ENCODE data around the gene ADAMTS5.

The ADAMTS5 gene

GRCh38 chr21:26948194-26948593 is 18.7 kb downstream of the ADAMTS5 start:
- DNase-seq (ENCODE audit: low spot score) = no peak

GRCh38 chr21:26946744-26947446 is 20.0 kb downstream of the ADAMTS5 start:
- no peak for DNase-seq (ENCODE audit: low spot score)

DNA sequence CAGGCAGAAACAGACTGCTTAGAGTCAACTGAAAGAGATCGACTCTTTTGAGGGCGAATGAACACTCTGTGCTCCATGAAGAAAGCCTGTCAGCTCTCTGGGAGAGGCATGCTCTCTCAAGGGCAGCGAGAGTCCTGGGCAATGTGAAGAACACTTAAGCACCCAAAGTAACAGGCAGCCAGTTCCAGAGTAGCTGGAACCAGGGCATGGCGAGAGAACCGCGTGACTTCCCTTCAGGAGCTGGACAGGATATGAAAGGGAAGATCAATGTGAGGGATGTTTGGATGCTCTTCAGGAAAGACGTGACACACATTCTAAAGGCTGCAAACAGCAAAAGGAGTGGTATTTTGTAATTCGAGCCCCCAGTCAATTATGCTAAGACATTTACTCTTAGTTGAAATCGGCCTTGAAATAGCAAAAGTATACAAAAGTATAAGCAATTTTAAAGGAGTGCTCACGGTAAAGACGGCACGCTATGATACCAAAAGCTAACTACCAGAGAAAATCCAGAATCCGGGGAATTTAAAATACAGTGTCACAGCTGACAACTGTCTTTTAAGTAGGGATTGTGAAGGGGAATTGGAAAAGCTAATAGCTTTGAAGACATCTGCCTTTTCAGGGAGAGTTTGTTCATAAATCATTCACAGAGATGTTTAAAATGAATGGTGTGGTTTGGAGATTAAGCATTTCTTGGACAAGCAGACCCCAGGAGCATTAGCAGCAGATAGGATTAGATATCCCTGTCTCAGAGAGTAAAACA is 20.8 kb downstream of the ADAMTS5 start:
- DNase-seq (ENCODE audit: low spot score) = no peak

GRCh38 chr21:26943921-26944320 is 23.0 kb downstream of the ADAMTS5 start:
- DNase-seq (ENCODE audit: low spot score) = no peak

DNA sequence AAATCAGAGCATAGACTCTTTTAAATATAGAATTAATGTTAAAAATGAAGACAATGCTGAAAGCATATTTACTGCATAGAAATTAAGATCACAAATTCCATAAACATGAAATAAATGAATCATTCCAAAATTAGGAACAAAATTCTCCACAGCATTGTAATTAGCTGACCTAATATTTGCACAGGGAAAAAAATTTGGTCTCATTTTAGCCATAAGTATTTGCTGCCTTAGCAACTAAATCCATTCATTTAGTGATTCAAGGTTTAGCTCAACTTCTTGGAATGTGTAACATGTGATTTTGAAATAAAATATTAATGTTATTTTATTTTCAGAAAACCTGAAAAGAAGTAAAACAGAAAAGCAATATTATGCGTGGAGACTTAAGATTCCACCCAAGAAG is 25.5 kb downstream of the ADAMTS5 start:
- DNase-seq (ENCODE audit: low spot score) = no peak

DNA sequence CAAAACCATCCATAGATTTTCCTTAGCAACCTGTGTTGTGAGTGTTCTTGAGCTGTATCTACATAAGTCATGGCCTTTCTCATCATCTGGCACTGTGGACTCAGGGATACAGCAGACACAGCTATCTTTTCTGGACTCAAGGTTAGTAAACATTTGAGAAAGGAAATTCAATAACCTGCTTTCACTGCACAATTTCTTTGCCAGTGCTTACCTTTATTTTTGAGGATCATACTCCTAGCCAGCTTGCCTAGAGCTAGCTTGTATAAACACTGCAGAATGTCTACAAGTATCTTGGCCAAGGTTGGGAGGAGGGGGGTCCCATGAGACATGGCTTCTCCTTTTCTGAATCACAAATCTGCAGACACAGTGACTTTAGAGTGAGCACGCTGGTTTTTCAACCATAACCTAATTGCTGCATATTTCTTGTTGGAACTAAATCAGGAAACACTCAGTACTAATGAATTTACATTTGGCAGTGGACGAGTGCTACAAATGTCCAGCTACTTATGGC is 27.2 kb downstream of the ADAMTS5 start:
- no peak for DNase-seq (ENCODE audit: low spot score)

GRCh38 chr21:26936641-26937040 is 30.2 kb downstream of the ADAMTS5 start:
- no peak for DNase-seq (ENCODE audit: low spot score)

DNA sequence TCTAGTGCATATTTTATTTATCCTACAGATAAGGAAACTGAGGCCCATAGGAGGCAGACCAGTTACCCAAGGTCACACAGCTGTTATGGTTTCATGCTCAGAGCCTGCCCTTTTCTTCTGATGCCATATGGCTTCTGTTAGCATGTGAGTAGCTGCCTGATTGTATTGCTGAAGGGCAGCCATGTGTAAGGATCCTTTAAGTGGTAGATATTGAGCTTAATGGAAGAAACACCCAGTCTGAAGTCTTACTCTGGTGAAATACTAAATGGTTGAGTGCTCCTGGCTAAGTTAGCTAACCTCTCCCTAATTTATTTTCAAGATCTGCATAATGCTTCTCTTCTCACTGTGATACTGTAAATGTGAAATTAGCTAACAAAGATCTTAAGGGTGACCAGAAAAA is 30.9 kb downstream of the ADAMTS5 start:
- no peak for DNase-seq (ENCODE audit: low spot score)

- DNase-seq (ENCODE audit: low spot score) = no peak
Observed at GRCh38 chr21:26934383-26934782, 32.5 kb downstream of the ADAMTS5 start.

DNA sequence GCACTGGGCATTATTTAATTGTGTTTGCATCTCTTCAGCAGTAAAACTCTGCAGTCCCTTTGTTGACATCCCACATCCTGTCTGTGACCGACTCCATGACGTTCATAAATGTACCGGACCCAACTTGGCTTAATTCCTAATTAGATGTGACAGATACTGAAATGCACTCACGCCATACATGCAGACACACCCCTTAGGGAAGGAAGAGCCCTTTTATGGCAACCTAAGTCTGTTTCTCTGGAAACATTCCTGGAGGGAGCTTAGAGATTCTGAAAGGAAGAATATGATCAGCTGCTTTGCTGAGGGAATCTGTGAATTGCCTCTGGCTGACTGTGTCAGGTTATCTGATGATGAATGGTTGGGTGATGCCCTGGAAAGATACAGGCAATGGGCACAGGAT is 33.4 kb downstream of the ADAMTS5 start:
- no peak for DNase-seq (ENCODE audit: low spot score)

- DNase-seq (ENCODE audit: low spot score) = no peak
Observed at GRCh38 chr21:26925636-26926035, 41.3 kb downstream of the ADAMTS5 start.

DNA sequence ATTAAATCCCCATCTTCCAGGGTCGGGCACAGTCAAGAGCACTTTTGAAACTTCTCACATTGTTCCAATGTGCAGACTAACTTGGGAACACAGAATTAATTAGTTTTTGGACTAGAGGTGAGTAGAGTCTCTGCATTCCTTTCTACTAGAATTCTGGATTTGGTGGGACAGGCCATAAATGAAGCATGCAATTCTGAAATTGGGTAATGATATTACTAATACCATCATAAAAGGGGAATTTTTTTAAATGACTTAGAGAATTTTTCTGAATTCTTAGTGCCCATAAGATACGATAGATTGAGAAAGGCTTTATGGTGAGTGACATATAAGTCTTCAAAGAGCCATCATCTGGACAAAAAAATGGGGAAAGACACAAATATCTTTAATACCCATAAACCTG is 41.8 kb downstream of the ADAMTS5 start:
- no peak for DNase-seq (ENCODE audit: low spot score)

DNA sequence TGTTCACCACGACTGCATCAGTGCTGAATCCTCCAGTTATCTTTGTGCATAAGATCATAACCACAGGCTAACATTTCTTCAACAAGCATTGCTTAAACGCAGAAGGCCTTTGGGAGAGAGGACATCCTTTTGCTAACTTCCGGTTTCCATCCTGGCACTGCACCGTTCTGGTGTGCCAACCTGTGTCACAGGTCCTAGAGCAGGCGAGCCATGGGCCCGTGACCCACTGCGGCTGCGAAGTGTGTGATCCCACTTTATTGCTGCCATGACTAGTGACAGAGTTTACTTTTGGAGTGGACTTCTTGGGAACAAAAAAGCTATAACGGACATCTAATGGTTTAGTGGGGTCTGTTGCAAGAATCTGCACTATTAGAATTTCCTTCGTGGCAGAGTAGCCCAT is 42.9 kb downstream of the ADAMTS5 start:
- DNase-seq (ENCODE audit: low spot score) = no peak

- DNase-seq (ENCODE audit: low spot score) = no peak
Observed at GRCh38 chr21:26920055-26920454, 46.8 kb downstream of the ADAMTS5 start.

GRCh38 chr21:26918323-26919079 is 48.4 kb downstream of the ADAMTS5 start:
- DNase-seq (ENCODE audit: low spot score) = no peak

- DNase-seq (ENCODE audit: low spot score) = no peak
Observed at GRCh38 chr21:26916799-26917198, 50.1 kb downstream of the ADAMTS5 start.

- DNase-seq (ENCODE audit: low spot score) = no peak
Observed at GRCh38 chr21:26914557-26914956, 52.3 kb downstream of the ADAMTS5 start.

DNA sequence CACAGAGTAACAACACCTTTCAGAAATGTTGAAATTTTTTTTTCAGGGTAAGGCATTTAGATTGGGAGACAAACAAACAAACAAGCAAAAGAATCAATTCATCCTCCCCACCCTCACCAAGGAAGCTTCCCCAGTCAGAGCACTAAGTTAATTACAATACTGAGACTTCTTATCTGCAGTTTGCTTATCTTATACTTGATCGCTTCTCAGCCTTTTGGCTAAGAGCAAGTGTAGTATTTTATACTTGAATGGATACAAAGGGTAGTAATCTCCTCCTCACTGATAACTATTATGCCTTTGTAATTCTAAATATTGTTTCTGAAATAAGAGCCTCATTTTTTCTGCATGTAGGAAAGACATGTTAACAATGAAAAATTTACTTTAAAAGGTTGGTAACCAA is 54.4 kb downstream of the ADAMTS5 start:
- no peak for DNase-seq (ENCODE audit: low spot score)

DNA sequence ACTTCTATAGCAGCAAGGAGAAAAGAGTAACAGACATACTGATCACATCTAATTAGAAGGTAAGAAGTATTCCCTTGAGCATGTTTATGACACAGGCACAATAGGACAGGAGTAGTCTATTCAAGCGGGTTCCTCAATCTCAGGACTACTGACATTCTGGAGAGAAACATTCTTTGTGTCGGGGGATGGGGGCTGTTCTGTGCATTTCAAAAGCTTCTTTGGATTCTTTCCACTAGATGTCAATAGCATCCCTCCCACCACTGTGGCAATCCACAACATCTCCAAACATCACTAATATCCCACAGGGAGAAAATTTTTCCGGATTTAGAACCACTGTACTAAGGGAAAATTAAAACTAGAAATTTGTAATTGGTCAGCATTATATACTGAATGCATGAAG is 56.9 kb downstream of the ADAMTS5 start:
- no peak for DNase-seq (ENCODE audit: low spot score)

- no peak for DNase-seq (ENCODE audit: low spot score)
Observed at GRCh38 chr21:26900980-26901379, 65.9 kb downstream of the ADAMTS5 start.

DNA sequence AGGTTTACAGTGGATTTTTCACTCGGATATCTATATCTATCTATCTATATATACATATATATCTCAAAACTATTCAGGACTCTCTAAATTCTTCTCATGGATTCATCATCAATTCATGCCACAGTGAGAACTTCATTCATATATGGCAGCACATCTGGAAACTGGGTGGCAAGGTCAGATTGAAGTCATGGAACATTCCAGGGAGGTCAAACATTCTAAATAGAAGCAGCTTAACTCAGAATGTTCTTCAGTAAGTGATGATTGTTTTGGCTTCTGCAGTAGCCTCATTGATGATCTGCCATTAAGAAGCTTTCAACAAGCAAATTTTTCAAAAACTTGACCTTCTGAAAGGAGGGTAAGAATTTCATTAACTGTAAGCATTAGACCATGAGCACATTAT is 74.7 kb downstream of the ADAMTS5 start:
- no peak for DNase-seq (ENCODE audit: low spot score)

DNA sequence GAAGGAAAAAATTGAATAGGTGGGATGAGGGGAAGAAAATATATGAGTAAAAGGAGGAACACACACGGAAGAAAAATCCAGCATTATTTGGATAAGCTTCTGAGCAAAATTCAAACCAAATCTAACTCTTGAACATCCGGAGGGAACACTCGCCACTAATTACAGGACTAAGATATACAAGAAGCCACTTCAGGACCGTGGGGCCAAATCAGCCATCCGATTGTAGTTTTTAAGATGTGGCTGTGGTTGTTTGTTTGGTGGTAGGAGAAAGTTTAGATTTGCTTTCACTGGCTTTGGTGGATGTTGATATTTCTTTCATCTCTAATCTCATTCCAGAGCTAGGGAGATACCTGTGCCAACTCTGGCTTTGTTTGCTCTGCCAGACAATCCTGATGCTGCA is 78.0 kb downstream of the ADAMTS5 start:
- no peak for DNase-seq (ENCODE audit: low spot score)

DNA sequence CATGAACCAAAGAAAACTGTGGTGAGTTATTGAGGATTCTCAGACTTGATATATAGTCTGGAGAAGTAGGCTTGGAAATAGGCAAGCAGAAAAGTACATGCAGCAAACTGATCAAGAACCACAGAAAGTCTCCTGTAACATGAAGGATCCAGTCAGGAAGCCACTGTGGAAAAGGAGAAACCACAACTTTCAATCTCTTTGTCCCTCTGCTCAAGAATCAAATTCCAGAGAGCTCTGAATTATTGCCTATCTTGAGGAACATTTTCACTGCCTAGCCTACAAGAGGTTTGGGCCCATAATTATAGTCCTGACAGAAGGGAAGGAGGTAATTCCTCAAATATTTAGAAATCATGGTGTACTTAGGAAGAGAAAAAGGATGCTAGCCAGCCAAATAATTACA is 78.6 kb downstream of the ADAMTS5 start:
- DNase-seq (ENCODE audit: low spot score) = no peak

All from hepatic stellate cell (primary cell).